ENCODE results near the gene KLF7. TPM values are rescaled to one million over a fixed set of nuclear protein-coding genes. Genes with fewer than 3 reads are reported as not detected.

Gene KLF7
- total and polyA plus RNA-seq, 2 donors (not counting 3 experiments of a cell fraction or from before 2014, with no cell fraction given): 32.8 to 42.9 TPM

DNA sequence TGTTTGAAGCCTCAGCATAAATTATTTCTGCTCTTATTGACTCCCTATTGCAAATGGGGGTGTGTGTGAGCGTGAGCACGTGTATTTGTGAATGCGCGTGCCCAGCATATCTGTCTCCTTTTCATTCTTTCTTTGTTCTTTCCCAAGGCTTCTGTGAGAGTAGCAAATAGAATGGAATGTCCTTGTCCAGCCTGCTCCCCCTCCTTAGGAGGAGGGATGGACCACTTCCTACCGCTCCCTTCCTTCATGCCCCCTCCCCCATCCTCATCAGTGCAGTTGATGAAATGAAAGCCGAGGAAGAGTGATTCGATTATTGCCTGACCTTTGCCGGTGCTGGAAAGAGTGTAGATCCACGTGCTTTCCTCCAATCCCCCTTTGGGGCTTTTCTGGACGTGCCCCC lies 124.5 kb downstream of the KLF7 start:
- Histone ChIP-seq H3K9me3 (replicated peaks; ENCODE audit: control insufficient read depth, insufficient read depth, low read length) (no peaks in the 10 kb centered on the region), H3K9me1 (replicated peaks; ENCODE audit: control insufficient read depth, extremely low read depth, insufficient read depth, low read length) (no peaks in the 10 kb centered on the region), H3K4me1 (ENCODE audit: control insufficient read depth, extremely low read depth, insufficient read depth, low read length) (peaks cover 9% of the 10 kb centered on the region), H3K9ac (replicated peaks; ENCODE audit: extremely low read depth, insufficient read depth, low read length) (no peak overlapping the region), H3K4me3 (replicated peaks in 1 of 3; ENCODE audit: insufficient read depth in 1 of 3, low read depth in 1 of 3, low read length in 3 of 3) (peak overlapping the region in 1 of 3 experiments; percentile 28), H4K20me1 (replicated peaks; ENCODE audit: control insufficient read depth, extremely low read depth, insufficient read depth, low read length) (no peaks in the 10 kb centered on the region), H3K79me2 (ENCODE audit: control insufficient read depth, insufficient read depth, low read length) (no peaks in the 10 kb centered on the region), H3K27ac (ENCODE audit: insufficient read depth, low read depth, low read length) (no peak overlapping the region), H3K36me3 (ENCODE audit: control insufficient read depth in 2 of 2, extremely low read depth in 1 of 2, insufficient read depth in 2 of 2, low read length in 2 of 2) (no peaks in the 10 kb centered on the region), H2AFZ (ENCODE audit: low read depth, low read length) (peak overlapping the region; percentile 94), H3K27me3 (ENCODE audit: control insufficient read depth in 2 of 2, insufficient read depth in 2 of 2, low read length in 2 of 2) (no peaks in the 10 kb centered on the region), H3K4me2 (ENCODE audit: insufficient read depth, low read length) (peak overlapping the region; percentile 62)
- ChIA-PET CTCF (no interaction called here), POLR2A (no interaction called here)
- dilution Hi-C loops (cut with MboI; ENCODE audit: extremely low pct_ligation_motif_present, low sequenced_read_pairs): no loop called here
- BruUV-seq (replicated peaks): no TSS peak
- TF ChIP-seq POLR2AphosphoS5 (IDR thresholded peaks at IDR 0.05; ENCODE audit: insufficient read depth, low read depth, low read length) (no peak), FOS (IDR thresholded peaks at IDR 0.05; ENCODE audit: borderline replicate concordance, insufficient read depth, low read length) (no peak), JUN (IDR thresholded peaks at IDR 0.05; ENCODE audit: borderline replicate concordance, insufficient read depth, insufficient read length, low read depth) (no peak), MYC (IDR thresholded peaks at IDR 0.05; ENCODE audit: low read depth, low read length) (no peak), EZH2 (IDR thresholded peaks at IDR 0.05; ENCODE audit: borderline replicate concordance, low read depth, low read length, severe bottlenecking) (no peak), POLR2A (IDR thresholded peaks at IDR 0.05; ENCODE audit: low read depth, low read length) (no peak), GATA2 (IDR thresholded peaks at IDR 0.05; ENCODE audit: insufficient read depth, insufficient read length, low read depth, low read length) (no peak)
- TF ChIP-seq, protein P1, sequence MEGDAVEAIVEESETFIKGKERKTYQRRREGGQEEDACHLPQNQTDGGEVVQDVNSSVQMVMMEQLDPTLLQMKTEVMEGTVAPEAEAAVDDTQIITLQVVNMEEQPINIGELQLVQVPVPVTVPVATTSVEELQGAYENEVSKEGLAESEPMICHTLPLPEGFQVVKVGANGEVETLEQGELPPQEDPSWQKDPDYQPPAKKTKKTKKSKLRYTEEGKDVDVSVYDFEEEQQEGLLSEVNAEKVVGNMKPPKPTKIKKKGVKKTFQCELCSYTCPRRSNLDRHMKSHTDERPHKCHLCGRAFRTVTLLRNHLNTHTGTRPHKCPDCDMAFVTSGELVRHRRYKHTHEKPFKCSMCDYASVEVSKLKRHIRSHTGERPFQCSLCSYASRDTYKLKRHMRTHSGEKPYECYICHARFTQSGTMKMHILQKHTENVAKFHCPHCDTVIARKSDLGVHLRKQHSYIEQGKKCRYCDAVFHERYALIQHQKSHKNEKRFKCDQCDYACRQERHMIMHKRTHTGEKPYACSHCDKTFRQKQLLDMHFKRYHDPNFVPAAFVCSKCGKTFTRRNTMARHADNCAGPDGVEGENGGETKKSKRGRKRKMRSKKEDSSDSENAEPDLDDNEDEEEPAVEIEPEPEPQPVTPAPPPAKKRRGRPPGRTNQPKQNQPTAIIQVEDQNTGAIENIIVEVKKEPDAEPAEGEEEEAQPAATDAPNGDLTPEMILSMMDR (IDR thresholded peaks at IDR 0.05; ENCODE audit: extremely low read depth in 1 of 2, insufficient read depth in 1 of 2, low read depth in 1 of 2, low read length in 2 of 2): no peak
- TF ChIP-seq, protein P2, sequence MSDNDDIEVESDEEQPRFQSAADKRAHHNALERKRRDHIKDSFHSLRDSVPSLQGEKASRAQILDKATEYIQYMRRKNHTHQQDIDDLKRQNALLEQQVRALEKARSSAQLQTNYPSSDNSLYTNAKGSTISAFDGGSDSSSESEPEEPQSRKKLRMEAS (IDR thresholded peaks at IDR 0.05; ENCODE audit: insufficient read depth, insufficient read length): no peak
- FAIRE-seq: no peak
- intact Hi-C loops (cut with micrococcal nuclease): no loop called here
- no peak for DNase-seq (ENCODE audit: low read depth, low spot score)
